A549 treated with dexamethasone at 1 μM for 4 hours (cell line): ENCODE results near the gene DOCK3. TPM values are rescaled to one million over a fixed set of nuclear protein-coding genes. Genes with fewer than 3 reads are reported as not detected.

ENCODE experiments used
- total RNA-seq: library from RNA; stranded (reverse); fragments of 200-300 nt; extraction: Qiagen RNA extraction; gene quantifications from 5 replicates; pipeline ENCODE4 v1.2.3, GENCODE V29; 2022

Gene DOCK3
- 0.28 to 0.43 TPM (median 0.35 TPM) in 5 replicates for total RNA-seq

GRCh38 chr3:50674349-50675178, at the start of gene DOCK3:
DOCK3 (plus strand) TSS chr3:50674927; CDS start chr3:50675264, 337 bp downstream.

GRCh38 chr3:51384726-51385473, 710.2 kb downstream of the DOCK3 start, which contains the start of gene MANF:
MANF (plus strand) TSS chr3:51385291; CDS start chr3:51385343, 52 bp downstream.

GRCh38 chr3:51391075-51391565, 716.4 kb downstream of the DOCK3 start, which contains the start of gene RBM15B:
RBM15B (plus strand) TSS chr3:51391285; CDS start chr3:51391400, 115 bp downstream.

Other genes starting within 250 kb of the DOCK3 start
- 0.48 to 0.77 TPM (median 0.67 TPM) in 5 replicates for gene CACNA2D2, start 171.3 kb upstream of the DOCK3 start, total RNA-seq
- 1.9 to 2.9 TPM (median 2.7 TPM) in 5 replicates for gene C3orf18, start 107.2 kb upstream of the DOCK3 start, total RNA-seq
- gene HEMK1, start 105.4 kb upstream of the DOCK3 start, total RNA-seq, result 4.7 to 6.9 TPM (median 6.5 TPM) in 5 replicates
- gene CISH, start 63.2 kb upstream of the DOCK3 start, total RNA-seq, result 0.53 to 0.76 TPM (median 0.61 TPM) in 5 replicates
- gene MAPKAPK3, start 57.8 kb upstream of the DOCK3 start, total RNA-seq, result 24.9 to 31.4 TPM (median 28.6 TPM) in 5 replicates